ENCODE measurements around the gene LMO1. TPM values are rescaled to one million over a fixed set of nuclear protein-coding genes. Genes with fewer than 3 reads are reported as not detected.

The LMO1 gene
- total RNA-seq, 1 donor from 2014 or later, result 0.43 TPM

DNA sequence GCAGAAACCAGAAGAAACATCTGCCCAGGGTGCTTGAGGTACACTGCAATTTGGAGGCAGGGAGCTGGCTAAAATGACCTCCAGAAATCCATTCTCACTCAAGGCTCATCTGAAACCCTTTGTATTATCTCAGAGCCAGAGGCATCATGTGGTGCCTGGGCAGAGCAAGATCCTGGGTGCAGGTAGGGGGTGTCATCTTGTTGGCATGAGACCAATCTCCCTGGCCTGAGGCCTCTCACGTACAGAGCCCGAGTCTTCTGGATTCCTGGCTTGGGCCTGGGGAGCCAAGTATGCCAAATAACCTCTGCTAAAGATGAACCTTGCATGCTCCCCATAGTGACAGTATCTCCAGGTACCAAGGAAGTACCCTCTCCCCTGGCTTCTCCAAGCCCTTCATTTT, 2.4 kb downstream of the LMO1 start:
- Mint-ChIP-seq H3K27me3 (peaks cover 81% of the 10 kb centered on the region), H3K9me3 (ENCODE audit: low read depth) (no peaks in the 10 kb centered on the region), H3K4me1 (ENCODE audit: low read depth) (peaks cover 2% of the 10 kb centered on the region), H3K27ac (no peak overlapping the region), H3K4me3 (ENCODE audit: low read depth) (no peak overlapping the region), H3K36me3 (ENCODE audit: insufficient read depth) (no peaks in the 10 kb centered on the region)
- no peak for DNase-seq (ENCODE audit: low spot score, unreplicated experiment)
- TF ChIP-seq, protein P1, sequence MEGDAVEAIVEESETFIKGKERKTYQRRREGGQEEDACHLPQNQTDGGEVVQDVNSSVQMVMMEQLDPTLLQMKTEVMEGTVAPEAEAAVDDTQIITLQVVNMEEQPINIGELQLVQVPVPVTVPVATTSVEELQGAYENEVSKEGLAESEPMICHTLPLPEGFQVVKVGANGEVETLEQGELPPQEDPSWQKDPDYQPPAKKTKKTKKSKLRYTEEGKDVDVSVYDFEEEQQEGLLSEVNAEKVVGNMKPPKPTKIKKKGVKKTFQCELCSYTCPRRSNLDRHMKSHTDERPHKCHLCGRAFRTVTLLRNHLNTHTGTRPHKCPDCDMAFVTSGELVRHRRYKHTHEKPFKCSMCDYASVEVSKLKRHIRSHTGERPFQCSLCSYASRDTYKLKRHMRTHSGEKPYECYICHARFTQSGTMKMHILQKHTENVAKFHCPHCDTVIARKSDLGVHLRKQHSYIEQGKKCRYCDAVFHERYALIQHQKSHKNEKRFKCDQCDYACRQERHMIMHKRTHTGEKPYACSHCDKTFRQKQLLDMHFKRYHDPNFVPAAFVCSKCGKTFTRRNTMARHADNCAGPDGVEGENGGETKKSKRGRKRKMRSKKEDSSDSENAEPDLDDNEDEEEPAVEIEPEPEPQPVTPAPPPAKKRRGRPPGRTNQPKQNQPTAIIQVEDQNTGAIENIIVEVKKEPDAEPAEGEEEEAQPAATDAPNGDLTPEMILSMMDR (IDR thresholded peaks at IDR 0.05; ENCODE audit: unreplicated experiment), result no peak

DNA sequence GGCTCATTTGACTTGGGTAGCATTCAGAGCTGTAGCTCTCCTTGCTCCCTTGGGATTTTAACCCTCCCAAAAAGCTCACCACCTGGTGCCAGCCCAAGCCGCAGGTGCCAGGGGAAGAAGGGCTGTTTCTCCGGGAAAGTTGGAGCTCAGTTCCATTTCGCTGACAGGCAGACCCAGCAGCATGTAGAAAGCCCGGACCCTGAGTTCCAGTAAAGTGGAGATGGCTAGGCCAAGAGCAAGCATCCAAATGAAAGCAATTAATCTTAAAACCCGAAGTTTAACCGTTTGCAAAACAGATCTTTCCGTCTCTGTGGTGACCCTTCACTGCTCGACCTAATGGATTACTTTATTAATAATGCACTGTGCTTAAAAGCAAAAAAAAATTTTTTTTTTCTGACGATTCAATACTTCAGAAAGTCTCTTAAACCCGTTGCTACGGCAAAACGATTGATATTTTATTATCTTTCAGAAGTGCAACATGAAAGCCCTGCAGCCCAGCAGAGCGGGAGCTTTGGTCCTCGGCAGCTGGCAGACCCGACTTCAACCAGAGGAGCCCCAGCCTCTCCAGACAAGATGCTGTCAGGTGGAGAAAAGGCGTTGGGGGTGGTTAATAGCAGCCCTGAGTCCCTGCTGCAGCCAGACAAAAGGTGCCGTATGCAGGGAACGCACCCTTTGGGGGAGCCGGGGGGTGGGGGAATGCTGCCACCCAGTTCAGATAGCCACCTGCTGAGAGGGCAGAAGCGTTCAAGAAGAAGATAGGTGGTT, 3.3 kb downstream of the LMO1 start:
- Mint-ChIP-seq H3K4me1 (ENCODE audit: low read depth) (peaks cover 2% of the 10 kb centered on the region), H3K27ac (no peak overlapping the region), H3K27me3 (peaks cover 74% of the 10 kb centered on the region), H3K4me3 (ENCODE audit: low read depth) (no peak overlapping the region), H3K9me3 (ENCODE audit: low read depth) (no peaks in the 10 kb centered on the region), H3K36me3 (ENCODE audit: insufficient read depth) (no peaks in the 10 kb centered on the region)
- TF ChIP-seq, protein P1 (IDR thresholded peaks at IDR 0.05; ENCODE audit: unreplicated experiment), result no peak
- no peak for DNase-seq (ENCODE audit: low spot score, unreplicated experiment)

DNA sequence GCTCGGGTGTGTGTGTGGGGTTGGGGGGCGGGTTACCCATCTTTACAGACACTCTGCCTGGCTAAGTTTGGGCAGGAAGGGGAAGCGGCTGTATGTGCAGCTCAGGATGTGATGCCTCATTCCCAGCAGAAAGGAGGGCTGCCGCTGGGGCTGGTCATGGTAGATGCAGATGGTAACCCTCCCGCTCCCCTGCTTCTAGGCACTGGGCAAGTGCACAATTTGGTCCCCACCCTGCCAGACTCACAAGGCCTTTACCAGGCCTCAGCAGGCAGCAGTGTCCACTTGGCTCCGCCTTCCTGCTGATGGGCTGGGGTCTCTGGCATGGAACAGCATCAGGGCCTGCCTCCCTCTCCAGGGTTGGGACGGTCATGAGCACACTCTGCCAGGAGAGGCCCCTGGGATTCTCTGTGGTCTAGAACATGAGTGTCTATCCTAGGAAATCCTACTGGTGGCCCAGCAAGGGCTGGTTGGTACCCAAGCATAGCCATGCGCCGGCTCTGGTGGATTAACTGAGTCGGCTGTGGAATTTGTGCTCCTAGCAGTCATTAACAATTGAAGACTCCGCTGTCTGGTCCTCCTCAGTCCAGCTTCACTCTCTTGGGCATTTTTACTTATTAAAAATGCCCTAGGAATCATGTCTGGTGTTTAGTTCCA, 4.2 kb downstream of the LMO1 start:
- Mint-ChIP-seq H3K4me3 (ENCODE audit: low read depth) (no peak overlapping the region), H3K27ac (no peak overlapping the region), H3K9me3 (ENCODE audit: low read depth) (no peaks in the 10 kb centered on the region), H3K27me3 (peaks cover 69% of the 10 kb centered on the region), H3K36me3 (ENCODE audit: insufficient read depth) (no peaks in the 10 kb centered on the region), H3K4me1 (ENCODE audit: low read depth) (peaks cover 2% of the 10 kb centered on the region)
- TF ChIP-seq, protein P1 (IDR thresholded peaks at IDR 0.05; ENCODE audit: unreplicated experiment), result no peak
- DNase-seq (ENCODE audit: low spot score, unreplicated experiment), result no peak

DNA sequence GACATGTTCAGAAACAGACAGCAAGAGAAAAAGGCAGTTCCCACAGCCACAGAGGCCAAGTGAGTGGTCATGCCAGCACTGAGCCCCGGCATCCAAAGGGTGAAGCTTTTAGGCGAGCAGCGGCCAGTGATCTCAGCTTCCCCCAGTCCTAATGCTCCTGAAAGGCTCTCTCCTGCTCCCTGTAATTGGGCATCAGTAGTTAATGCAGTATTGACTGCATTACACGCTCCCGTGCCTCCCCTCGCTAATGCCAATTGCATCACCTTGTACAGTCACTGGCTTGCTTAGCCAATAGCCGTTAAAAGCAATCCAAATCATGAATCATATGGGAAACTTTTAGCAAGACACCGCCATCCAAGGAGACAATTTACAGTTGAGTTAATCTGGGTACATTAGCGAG, 4.9 kb downstream of the LMO1 start:
- H3K4me3 Mint-ChIP-seq (ENCODE audit: low read depth), result no peak overlapping the region
- H3K4me1 Mint-ChIP-seq (ENCODE audit: low read depth), result peaks cover 2% of the 10 kb centered on the region
- TF ChIP-seq, protein P1 (IDR thresholded peaks at IDR 0.05; ENCODE audit: unreplicated experiment), result no peak
- no peaks in the 10 kb centered on the region for H3K36me3 Mint-ChIP-seq (ENCODE audit: insufficient read depth)
- DNase-seq (ENCODE audit: low spot score, unreplicated experiment), result no peak
- H3K27ac Mint-ChIP-seq, result no peak overlapping the region
- H3K9me3 Mint-ChIP-seq (ENCODE audit: low read depth), result no peaks in the 10 kb centered on the region
- H3K27me3 Mint-ChIP-seq, result peaks cover 63% of the 10 kb centered on the region

DNA sequence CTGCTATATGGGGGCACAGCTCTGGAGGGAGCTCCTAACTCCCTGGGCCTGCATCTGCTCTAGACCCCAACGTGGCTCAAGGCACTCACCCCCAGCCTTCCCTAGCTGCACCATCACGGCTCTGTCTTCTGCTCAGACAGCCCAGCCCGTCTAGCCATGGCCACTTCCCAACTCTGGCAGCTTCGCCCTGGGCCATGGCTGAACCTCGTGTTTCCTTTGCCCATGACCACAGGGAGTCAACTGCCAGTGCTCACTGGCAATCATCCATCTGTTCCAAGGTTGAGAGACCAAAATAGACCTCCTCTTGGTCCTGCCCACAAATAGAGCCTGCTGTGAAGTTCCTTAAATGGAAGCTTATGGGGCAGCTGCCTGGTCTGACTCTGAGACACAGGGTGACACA, 5.4 kb downstream of the LMO1 start:
- Mint-ChIP-seq H3K36me3 (ENCODE audit: insufficient read depth) (no peaks in the 10 kb centered on the region), H3K27ac (no peak overlapping the region), H3K4me1 (ENCODE audit: low read depth) (no peaks in the 10 kb centered on the region), H3K9me3 (ENCODE audit: low read depth) (no peaks in the 10 kb centered on the region), H3K4me3 (ENCODE audit: low read depth) (no peak overlapping the region), H3K27me3 (peaks cover 58% of the 10 kb centered on the region)
- no peak for DNase-seq (ENCODE audit: low spot score, unreplicated experiment)
- TF ChIP-seq, protein P1 (IDR thresholded peaks at IDR 0.05; ENCODE audit: unreplicated experiment), result no peak

Measured in progenitor cell of endocrine pancreas (in vitro differentiated cells).